Duodenal mucosa (tissue), 2 donors: ENCODE results near the gene MAMDC2.

Experiments
- H3K27ac ChIP-seq: one replicate; pipeline ENCODE4 v1.7.0; 2013; ENCODE audit warnings: low read depth, low read length
- H3K27me3 ChIP-seq, 2 donors: one replicate each; pipeline ENCODE4 v1.7.0; 2013; ENCODE audit warnings: low read length in 2 of 2, control low read depth in 1 of 2; ENCODE audit not compliant: insufficient read depth in 2 of 2, control insufficient read depth in 1 of 2
- H3K36me3 ChIP-seq, 2 donors: one replicate each; pipeline ENCODE4 v1.7.0; 2013; ENCODE audit warnings: low read length in 2 of 2, control low read depth in 1 of 2; ENCODE audit not compliant: insufficient read depth in 2 of 2, control insufficient read depth in 1 of 2
- H3K4me1 ChIP-seq, 2 donors: one replicate each; pipeline ENCODE4 v1.7.0; 2013; ENCODE audit warnings: low read length in 2 of 2, control low read depth in 1 of 2; ENCODE audit not compliant: insufficient read depth in 2 of 2, control insufficient read depth in 1 of 2
- H3K4me3 ChIP-seq, 2 donors: one replicate each; pipeline ENCODE4 v1.7.0; 2013; ENCODE audit warnings: low read length in 2 of 2, low read depth in 1 of 2
- H3K9ac ChIP-seq, 2 donors: one replicate each; pipeline ENCODE4 v1.7.0; 2013; ENCODE audit warnings: low read length in 2 of 2, low read depth in 1 of 2
- H3K9me3 ChIP-seq, 2 donors: one replicate each; pipeline ENCODE4 v1.7.0; 2013; ENCODE audit warnings: low read length in 2 of 2, control low read depth in 1 of 2; ENCODE audit not compliant: control insufficient read depth in 1 of 2

Gene MAMDC2

DNA sequence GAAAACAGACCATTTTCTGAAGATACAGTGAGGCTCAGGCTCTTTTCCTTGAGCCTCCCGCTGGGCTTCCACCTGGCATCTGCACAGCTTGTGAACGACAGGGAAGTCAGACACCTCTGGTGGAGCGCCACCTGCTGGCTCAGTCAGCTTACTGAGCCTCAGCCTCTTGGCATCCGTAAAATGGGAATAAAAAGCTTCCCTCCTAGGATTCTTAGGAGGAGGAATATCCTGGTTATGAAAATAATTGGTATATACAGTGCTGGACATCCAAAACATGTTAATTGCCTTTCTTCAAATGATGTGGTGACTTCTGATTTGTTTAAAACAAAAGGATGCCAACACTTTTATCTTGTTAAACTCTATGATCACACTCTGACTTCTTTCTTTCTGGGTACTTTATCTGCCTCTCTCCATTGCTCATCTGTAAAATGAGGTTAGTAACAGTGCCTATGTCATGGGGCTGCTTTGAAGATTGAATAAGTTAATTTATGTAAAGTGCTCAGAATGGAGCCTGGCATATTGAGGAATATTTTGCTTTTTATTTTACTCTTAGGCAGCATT is 67.5 kb downstream of the MAMDC2 start:
- Histone ChIP-seq H3K27me3 (no peaks in the 10 kb centered on the region), H3K4me3 (no peak overlapping the region), H3K4me1 (no peaks in the 10 kb centered on the region), H3K9ac (no peak overlapping the region), H3K27ac (no peak overlapping the region), H3K36me3 (no peaks in the 10 kb centered on the region), H3K9me3 (no peaks in the 10 kb centered on the region)

DNA sequence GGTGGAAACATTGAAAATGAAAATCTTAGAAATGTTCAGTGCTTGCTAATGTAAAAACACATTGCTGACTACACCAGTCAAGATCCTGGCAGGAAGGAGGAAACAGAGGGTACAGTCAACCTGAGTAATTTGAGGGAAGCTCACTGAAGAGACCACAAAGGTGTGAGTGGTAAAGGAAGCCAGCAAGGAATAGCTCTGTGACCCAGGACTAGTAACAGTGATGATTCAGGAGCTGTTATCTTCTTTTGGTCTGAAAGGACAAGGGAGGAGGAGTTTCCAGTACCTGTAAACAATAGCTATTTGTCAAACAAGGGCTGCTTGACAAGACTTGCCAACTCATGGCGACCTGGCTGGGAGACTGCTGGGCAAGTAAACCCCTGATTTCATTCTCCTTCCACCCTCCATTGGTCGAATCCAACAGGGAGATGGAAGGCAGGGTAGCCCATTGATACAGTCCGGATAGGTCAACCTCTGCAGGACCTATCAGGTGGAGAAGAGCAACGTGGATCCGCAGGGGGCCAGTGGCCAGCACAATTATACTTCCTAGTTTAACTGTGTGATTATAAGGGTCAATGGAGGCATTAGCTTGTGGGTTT is 68.1 kb downstream of the MAMDC2 start:
- Histone ChIP-seq H3K27ac (no peak overlapping the region), H3K27me3 (no peaks in the 10 kb centered on the region), H3K36me3 (no peaks in the 10 kb centered on the region), H3K4me1 (no peaks in the 10 kb centered on the region), H3K9me3 (no peaks in the 10 kb centered on the region), H3K4me3 (no peak overlapping the region), H3K9ac (no peak overlapping the region)

DNA sequence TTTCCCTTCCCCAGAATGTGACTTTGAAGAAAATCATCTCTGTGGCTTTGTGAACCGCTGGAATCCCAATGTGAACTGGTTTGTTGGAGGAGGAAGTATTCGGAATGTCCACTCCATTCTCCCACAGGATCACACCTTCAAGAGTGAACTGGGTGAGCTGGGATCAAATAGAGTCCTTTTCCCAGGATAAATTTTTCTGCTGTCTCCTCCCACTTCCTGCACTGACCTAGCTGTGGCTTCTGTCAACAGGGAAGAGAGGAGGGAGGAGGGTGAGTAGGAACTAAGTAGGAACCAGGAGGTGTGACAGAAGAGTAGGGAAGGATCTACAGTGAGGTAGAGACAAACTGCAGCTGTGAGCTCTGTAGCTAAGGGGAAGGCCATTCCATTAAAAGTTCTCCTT is 69.3 kb downstream of the MAMDC2 start:
- Histone ChIP-seq H3K4me1 (no peaks in the 10 kb centered on the region), H3K9me3 (no peaks in the 10 kb centered on the region), H3K9ac (no peak overlapping the region), H3K4me3 (no peak overlapping the region), H3K27ac (no peak overlapping the region), H3K27me3 (no peaks in the 10 kb centered on the region), H3K36me3 (no peaks in the 10 kb centered on the region)

DNA sequence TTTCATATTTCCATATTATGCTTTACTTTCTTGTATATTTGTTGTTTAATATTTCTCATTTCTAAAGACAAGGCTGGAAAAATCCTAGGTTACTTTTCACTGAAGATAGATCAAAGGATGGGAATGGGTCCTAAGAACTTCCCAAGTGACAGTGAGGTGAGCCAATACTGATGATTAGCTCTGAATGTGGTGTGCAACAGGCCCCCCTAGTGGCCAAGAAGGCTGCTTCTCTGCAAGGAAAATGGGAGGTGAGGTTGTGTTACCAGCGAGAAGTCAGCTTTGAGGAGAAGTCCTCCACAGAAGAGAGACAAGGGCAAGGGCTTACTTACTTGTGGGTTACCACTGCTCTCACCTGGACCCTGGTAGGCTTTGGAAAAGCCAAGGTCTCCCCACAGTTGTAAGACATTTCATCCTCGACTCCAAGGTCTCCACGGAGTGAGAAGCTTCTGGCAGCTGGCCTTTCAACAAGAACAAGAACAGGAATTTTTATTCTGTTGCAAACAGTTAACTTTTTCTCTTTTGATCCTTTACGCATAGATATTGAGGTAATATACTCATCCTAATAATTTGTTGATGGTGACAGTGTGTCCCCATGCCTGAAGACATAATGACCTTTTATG is 69.9 kb downstream of the MAMDC2 start:
- no peak overlapping the region for H3K27ac ChIP-seq
- no peak overlapping the region for H3K4me3 ChIP-seq
- H3K27me3 ChIP-seq = no peaks in the 10 kb centered on the region
- H3K9me3 ChIP-seq = no peaks in the 10 kb centered on the region
- no peaks in the 10 kb centered on the region for H3K4me1 ChIP-seq
- H3K36me3 ChIP-seq = no peaks in the 10 kb centered on the region
- H3K9ac ChIP-seq = no peak overlapping the region

DNA sequence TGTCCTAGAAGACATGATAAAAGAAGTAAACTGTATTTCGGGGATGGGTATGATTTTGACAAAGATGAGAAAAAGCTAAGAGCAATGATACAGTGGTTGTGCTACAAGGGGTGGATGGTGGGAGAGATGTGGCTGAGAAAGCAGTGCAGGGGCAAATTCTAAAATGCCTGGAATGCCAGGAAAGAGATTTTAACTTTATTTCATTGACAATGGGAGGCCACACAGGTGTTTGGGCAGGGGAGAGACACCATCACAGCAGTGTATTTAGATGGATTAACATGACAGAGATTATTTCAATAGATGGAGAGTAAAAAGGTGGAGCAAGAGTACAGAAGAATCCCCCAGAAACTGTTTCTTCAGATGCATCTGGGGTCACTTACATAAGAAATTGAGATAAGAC is 71.2 kb downstream of the MAMDC2 start:
- no peaks in the 10 kb centered on the region for H3K27me3 ChIP-seq
- no peak overlapping the region for H3K27ac ChIP-seq
- no peak overlapping the region for H3K9ac ChIP-seq
- H3K9me3 ChIP-seq = no peaks in the 10 kb centered on the region
- H3K4me3 ChIP-seq = no peak overlapping the region
- no peaks in the 10 kb centered on the region for H3K36me3 ChIP-seq
- no peaks in the 10 kb centered on the region for H3K4me1 ChIP-seq

DNA sequence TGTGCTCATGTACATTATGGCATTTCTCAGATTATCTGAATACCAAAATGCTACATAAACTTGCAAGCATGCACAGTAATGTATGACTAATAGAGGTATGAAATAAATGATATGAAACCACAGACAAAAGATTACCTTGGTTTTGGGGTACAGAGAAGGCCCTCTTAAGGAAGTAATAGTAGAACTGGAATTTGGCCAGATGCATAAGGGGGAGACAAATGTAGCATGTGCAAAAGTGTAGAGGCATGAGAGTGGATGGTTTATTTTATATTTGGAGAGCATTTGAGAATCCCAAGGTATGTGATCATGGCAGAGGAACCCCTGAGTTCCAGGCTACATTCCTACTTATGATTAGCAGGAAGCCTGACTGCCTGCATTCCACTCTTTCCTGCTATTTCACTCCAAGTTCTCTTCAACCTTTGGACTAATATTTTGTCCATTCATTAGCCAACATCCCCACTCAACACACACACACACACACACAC is 74.2 kb downstream of the MAMDC2 start:
- Histone ChIP-seq H3K9ac (no peak overlapping the region), H3K36me3 (no peaks in the 10 kb centered on the region), H3K9me3 (no peaks in the 10 kb centered on the region), H3K4me3 (no peak overlapping the region), H3K27me3 (no peaks in the 10 kb centered on the region), H3K27ac (no peak overlapping the region), H3K4me1 (peaks cover 0 to 3% of the 10 kb centered on the region in 2 donors)

DNA sequence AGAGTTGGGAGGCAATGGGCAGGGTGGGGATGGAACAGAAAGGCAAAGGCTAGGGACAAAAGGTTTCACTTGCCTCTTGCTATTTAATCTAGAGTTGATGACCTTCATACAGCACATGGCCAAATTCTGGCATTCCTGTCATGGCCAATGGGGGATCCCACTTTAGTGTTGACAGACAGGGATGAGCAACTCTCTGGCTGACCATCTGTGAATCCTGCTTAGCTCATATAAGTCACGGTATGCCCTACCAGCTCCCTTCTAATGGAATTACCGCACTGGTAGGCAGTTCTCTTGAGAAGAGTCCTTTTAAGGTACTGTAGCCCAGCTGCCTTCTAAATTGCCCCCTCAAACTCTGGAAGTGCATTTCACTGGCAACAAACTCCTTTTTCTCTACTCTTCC is 76.1 kb downstream of the MAMDC2 start:
- Histone ChIP-seq H3K4me3 (no peak overlapping the region), H3K27me3 (no peaks in the 10 kb centered on the region), H3K27ac (no peak overlapping the region), H3K9ac (no peak overlapping the region), H3K4me1 (peaks cover 0 to 3% of the 10 kb centered on the region in 2 donors), H3K9me3 (no peaks in the 10 kb centered on the region), H3K36me3 (no peaks in the 10 kb centered on the region)

DNA sequence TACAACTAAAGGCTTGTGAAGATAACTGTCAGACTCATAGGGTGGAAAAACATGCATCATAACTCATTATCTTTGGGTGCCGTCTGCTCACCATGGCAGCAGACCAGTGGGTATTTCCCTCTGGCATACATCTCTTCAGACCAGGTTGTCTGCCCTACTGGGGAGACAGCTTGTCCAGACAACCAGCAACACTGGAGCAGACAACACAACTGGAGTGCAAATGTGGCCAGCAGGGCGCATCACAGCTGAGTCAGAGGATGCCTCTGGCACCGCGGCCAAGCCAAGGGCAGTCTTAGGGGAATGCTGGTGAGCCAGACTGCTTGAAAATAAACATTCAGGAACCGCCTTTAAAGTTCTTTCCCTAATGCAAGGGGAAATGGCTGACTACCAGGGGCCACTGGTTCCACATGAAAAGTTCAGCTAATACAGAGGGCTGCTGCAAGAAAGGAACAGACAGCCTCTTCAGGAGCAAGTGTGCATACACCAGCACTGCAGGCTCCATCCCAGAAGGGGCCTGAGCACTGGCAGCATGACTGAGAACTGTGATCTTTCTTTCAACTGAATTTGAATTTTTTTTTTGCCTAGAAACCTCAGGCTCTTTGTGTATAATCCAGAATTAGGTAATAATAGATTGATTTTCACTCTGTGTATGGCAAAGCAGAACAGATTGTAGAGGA is 77.3 kb downstream of the MAMDC2 start:
- Histone ChIP-seq H3K4me3 (no peak overlapping the region), H3K4me1 (peaks cover 0 to 3% of the 10 kb centered on the region in 2 donors), H3K36me3 (no peaks in the 10 kb centered on the region), H3K27ac (no peak overlapping the region), H3K9ac (no peak overlapping the region), H3K27me3 (no peaks in the 10 kb centered on the region), H3K9me3 (no peaks in the 10 kb centered on the region)

DNA sequence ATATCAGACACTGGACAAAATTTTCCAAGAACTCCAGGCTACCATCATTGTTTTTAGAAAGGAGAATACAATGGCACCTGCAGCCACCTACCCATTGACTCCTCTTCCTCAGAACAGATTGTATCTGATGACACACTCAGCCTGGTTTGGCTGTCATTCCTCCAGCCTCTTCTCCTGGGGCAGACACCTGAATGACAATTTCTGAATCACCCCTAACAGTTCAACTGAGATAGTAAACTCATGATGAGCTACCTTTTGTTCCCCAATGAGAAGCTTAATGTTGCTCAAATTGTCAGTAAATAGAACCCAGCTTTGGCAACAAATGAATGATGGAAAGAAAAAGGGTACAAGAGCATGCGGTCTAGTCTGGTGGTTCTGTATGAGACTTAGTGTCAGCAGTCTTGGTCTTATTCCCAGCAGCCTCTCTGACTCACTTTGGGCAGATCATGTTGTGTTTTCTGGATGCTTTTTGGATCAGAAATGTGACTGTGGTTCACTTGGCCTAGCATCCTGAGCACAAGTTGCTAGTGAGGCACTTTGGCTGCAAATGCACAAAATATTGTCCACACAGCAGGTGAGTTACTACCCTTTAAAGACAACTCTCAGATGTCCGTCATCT is 78.3 kb downstream of the MAMDC2 start:
- H3K36me3 ChIP-seq = peaks cover 0 to 3% of the 10 kb centered on the region in 2 donors
- H3K27ac ChIP-seq = no peak overlapping the region
- H3K9me3 ChIP-seq = no peaks in the 10 kb centered on the region
- H3K4me3 ChIP-seq = no peak overlapping the region
- peaks cover 0 to 3% of the 10 kb centered on the region in 2 donors for H3K4me1 ChIP-seq
- no peak overlapping the region for H3K9ac ChIP-seq
- no peaks in the 10 kb centered on the region for H3K27me3 ChIP-seq

DNA sequence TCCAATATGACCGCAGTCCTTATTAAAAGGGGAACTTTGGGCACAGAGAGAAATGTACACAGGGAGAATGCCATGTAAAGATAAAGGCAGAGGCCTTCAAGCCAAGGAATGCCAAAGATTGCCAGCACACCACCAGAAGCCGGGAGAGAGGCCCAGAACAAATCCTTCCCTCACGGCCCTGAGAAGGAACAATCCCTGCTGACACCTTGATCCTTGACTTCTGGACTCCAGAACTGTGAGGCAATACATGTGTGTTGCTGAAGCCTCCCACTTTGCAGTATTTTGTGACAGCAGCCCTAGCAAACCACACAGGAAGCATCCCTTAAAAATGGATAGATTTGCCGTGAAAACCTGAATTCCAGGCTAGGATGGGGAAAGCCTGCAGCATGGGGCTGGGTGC is 80.0 kb downstream of the MAMDC2 start:
- H3K4me1 ChIP-seq = peaks cover 0 to 3% of the 10 kb centered on the region in 2 donors
- H3K9me3 ChIP-seq = no peaks in the 10 kb centered on the region
- no peak overlapping the region for H3K9ac ChIP-seq
- no peaks in the 10 kb centered on the region for H3K27me3 ChIP-seq
- H3K4me3 ChIP-seq = no peak overlapping the region
- H3K27ac ChIP-seq = no peak overlapping the region
- H3K36me3 ChIP-seq = peaks cover 0 to 3% of the 10 kb centered on the region in 2 donors
